HepG2 (cell line): Measurements from ENCODE around the gene FAM234A. TPM values are rescaled to one million over a fixed set of nuclear protein-coding genes. Genes with fewer than 3 reads are reported as not detected.

Experiments used
- ATAC-seq: fragments of 200-7000 bp; cut with Tn5 transposase; 3 replicates; pipeline ENCODE4 v1.9.1; 2020; ENCODE audit warnings: mild to moderate bottlenecking, moderate library complexity
- BruUV-seq: library from RNA; stranded (reverse); fragments of 400-500 nt; replicated peaks from 2 replicates; lab custom pipeline; 2021; lab: Mats Ljungman, UMichigan
- CTCF ChIA-PET: fragments of 300-600 bp; formaldehyde crosslinking; extraction: SDS; loops from one replicate; lab custom pipeline; 2021; ENCODE audit warnings: low total read pairs, inconsistent platforms, low intra/inter-chr PET ratio; lab: Yijun Ruan, JAX
- POLR2A ChIA-PET: fragments of 350-600 bp; sonication (Branson Sonifier 250); formaldehyde crosslinking; loops from one replicate; lab custom pipeline; 2020; ENCODE audit warnings: antibody characterized with exemption, inconsistent platforms; lab: Yijun Ruan, JAX
- DNase-seq: peaks from one replicate; pipeline ENCODE4 v3.0.0-alpha.2; 2015; ENCODE audit warnings: low spot score
- FAIRE-seq: peaks from 3 replicates; lab custom pipeline; 2011; peaks lifted over from hg19 to GRCh38; lab: Jason Lieb, UNC
- H2AFZ ChIP-seq: one replicate; pipeline ENCODE4 v1.6.1; 2011; ENCODE audit warnings: low read length, inconsistent platforms
- H3K27ac ChIP-seq: fragments of 300-600 bp; 3 replicates; pipeline ENCODE4 v1.8.0; 2011; ENCODE audit warnings: mixed run types, mild to moderate bottlenecking, mixed read lengths, low read length, inconsistent platforms; ENCODE audit not compliant: insufficient read depth; ENCODE audit errors: extremely low read length
- H3K27me3 ChIP-seq, 2 experiments: fragments of 200-600 bp in 1 of 2; 2 replicates in 1 of 2; 3 replicates in 1 of 2; pipeline versions ENCODE4 v1.6.0 to v1.8.0; 2011; ENCODE audit warnings: low read length in 2 of 2, mild to moderate bottlenecking in 2 of 2, moderate library complexity in 2 of 2, inconsistent platforms in 1 of 2; ENCODE audit not compliant: insufficient read depth in 2 of 2, control insufficient read depth in 1 of 2
- H3K36me3 ChIP-seq, 2 experiments: fragments of 200-600 bp in 1 of 2; replicated peaks in 1 of 2; 2 replicates in 1 of 2; 3 replicates in 1 of 2; pipeline versions ENCODE4 v1.5.1 to v1.8.0; 2011; ENCODE audit warnings: low read length in 2 of 2, inconsistent platforms in 1 of 2; ENCODE audit not compliant: insufficient read depth in 2 of 2, control insufficient read depth in 1 of 2
- H3K4me1 ChIP-seq: 2 replicates; pipeline ENCODE4 v1.5.1; 2012; ENCODE audit warnings: low read length, inconsistent platforms; ENCODE audit not compliant: insufficient read depth
- H3K4me2 ChIP-seq: 2 replicates; pipeline ENCODE4 v1.6.0; 2011; ENCODE audit warnings: low read depth, low read length, inconsistent platforms
- H3K4me3 ChIP-seq, 3 experiments: fragments of 200-600 bp in 1 of 3; sonication (generic), shearing (Covaris generic) in 1 of 3; replicated peaks in 1 of 3; 2 replicates each; pipeline ENCODE4 v1.5.1; 2011 to 2016; ENCODE audit warnings: low read length in 3 of 3, inconsistent platforms in 2 of 3, low read depth in 2 of 3, mild to moderate bottlenecking in 2 of 3, control low read depth in 1 of 3, mixed read lengths in 1 of 3; ENCODE audit not compliant: insufficient read depth in 1 of 3
- H3K79me2 ChIP-seq: one replicate; pipeline ENCODE4 v1.6.1; 2011; ENCODE audit warnings: low read length, inconsistent platforms; ENCODE audit not compliant: insufficient read depth
- H3K9ac ChIP-seq: 2 replicates; pipeline ENCODE4 v1.6.0; 2011; ENCODE audit warnings: mild to moderate bottlenecking, low read depth, low read length, inconsistent platforms; ENCODE audit not compliant: insufficient read depth
- H3K9me3 ChIP-seq: 2 replicates; pipeline ENCODE4 v1.5.1; 2012; ENCODE audit warnings: mild to moderate bottlenecking, low read length
- H4K20me1 ChIP-seq: 2 replicates; pipeline ENCODE4 v1.6.0; 2011; ENCODE audit warnings: inconsistent platforms, mild to moderate bottlenecking, low read length, moderate library complexity; ENCODE audit not compliant: insufficient read depth
- AGO2 ChIP-seq: fragments of 200-400 bp; formaldehyde crosslinking; optimal IDR thresholded peaks from 2 replicates; pipeline ENCODE3; 2017; ENCODE audit warnings: mild to moderate bottlenecking, low read depth, low read length, moderate library complexity
- TERF1 ChIP-seq: sonication (generic); formaldehyde crosslinking; IDR thresholded peaks from 2 replicates; pipeline ENCODE4 v1.8.0; 2022; ENCODE audit warnings: mild to moderate bottlenecking, missing genetic modification reagents, moderate library complexity
- ZBTB38 ChIP-seq: sonication (generic); formaldehyde crosslinking; IDR thresholded peaks from 2 replicates; pipeline ENCODE4 v1.5.1; 2020; ENCODE audit warnings: mild to moderate bottlenecking, missing genetic modification reagents
- ZNF614 ChIP-seq: IDR thresholded peaks from 2 replicates; pipeline ENCODE4 v1.6.1; 2018; ENCODE audit warnings: missing biosample characterization, missing genetic modification reagents, inconsistent platforms, borderline replicate concordance
- WGBS: methylation state at CpG from one replicate; pipeline ENCODE4 v1.1.6; 2017; ENCODE audit warnings: low lambda C conversion rate; 5-methylcytosine and 5-hydroxymethylcytosine counted together
- in situ Hi-C: cut with HindIII; loops from 2 replicates; pipeline ENCODE4 v1.10.0; 2017; ENCODE audit warnings: low pct_unique_long_range_greater_than_20kb; ENCODE audit not compliant: extremely low pct_ligation_motif_present
- intact Hi-C: fragments of 100-400 bp; cut with micrococcal nuclease; formaldehyde crosslinking; loops from one replicate; pipeline ENCODE4 v1.10.0; 2022; ENCODE audit not compliant: unreplicated experiment
- polyA plus RNA-seq, 8 experiments: library from polyadenylated mRNA; depleted of rRNA in 3 of 8; stranded (reverse) in 7 of 8; unstranded in 1 of 8; fragments of >200 nt; fragmentation: Illumina TruSeq in 4 of 8; extraction: Trizol in 4 of 8; gene quantifications; 2 replicates each; pipeline versions ENCODE4 v1.2.1 to v1.2.3, GENCODE V29; 2011 to 2016; ENCODE audit warnings: low read depth in 4 of 8, missing spikeins in 1 of 8, mixed read lengths in 1 of 8; ENCODE audit not compliant: insufficient read depth in 1 of 8
- total RNA-seq, 5 experiments: library from RNA; depleted of rRNA; stranded (reverse); fragments of >200 nt; fragmentation: Illumina TruSeq; extraction: Trizol; gene quantifications; 2 replicates each; pipeline ENCODE4 v1.2.3, GENCODE V29; 2016; ENCODE audit warnings: low read depth in 1 of 5

FAM234A gene
- total and polyA plus RNA-seq, 2 of the 13 experiments (the other 11 are each of a cell fraction or from before 2014, with no cell fraction given) = 29.2 to 34.4 TPM

GRCh38 chr16:287298-287811 is 52.7 kb downstream of the FAM234A start:
- Histone ChIP-seq H2AFZ (no peak overlapping the region), H3K9me3 (no peaks in the 10 kb centered on the region), H3K27me3 (peaks cover 3 to 11% of the 10 kb centered on the region in 2 experiments; a peak in 2 of 5 replicates), H4K20me1 (no peaks in the 10 kb centered on the region), H3K9ac (no peak overlapping the region), H3K79me2 (no peaks in the 10 kb centered on the region), H3K36me3 (peaks cover 14 to 52% of the 10 kb centered on the region in 2 experiments; a peak in 4 of 5 replicates), H3K27ac (no peak overlapping the region), H3K4me3 (no peak overlapping the region), H3K4me2 (no peak overlapping the region), H3K4me1 (no peaks in the 10 kb centered on the region)
- no peak for FAIRE-seq
- intact Hi-C loops (loop anchor here (5.0 kb wide), 1 partner anchor 50 kb away; no protein-coding TSS in a partner anchor), in situ Hi-C loops (no loop called here)
- no peak for ATAC-seq
- BruUV-seq = no TSS peak
- POLR2A ChIA-PET = no interaction called here
- CTCF ChIA-PET = no interaction called here
- WGBS = 85% methylated on average over 10 of the region's 16 CpGs
- TF ChIP-seq AGO2 = peak; percentile 4
- TF ChIP-seq TERF1 (CRISPR knock-in tag) = no peak
- no peak for TF ChIP-seq ZNF614 (CRISPR knock-in tag)
- TF ChIP-seq ZBTB38 (CRISPR knock-in tag) = peak; percentile 46; the same call in 1 of the 2 replicates
- DNase-seq = no peak
